ENCODE data around the gene AKT1. TPM values are rescaled to one million over a fixed set of nuclear protein-coding genes. Genes with fewer than 3 reads are reported as not detected.

Gene AKT1
- polyA plus RNA-seq, 4 donors, result 72.4 to 95.9 (median 82.7) TPM

- Histone ChIP-seq H3K27me3 (ENCODE audit: control insufficient read depth in 3 of 3, insufficient read depth in 3 of 3, low read length in 3 of 3) (no peaks in the 10 kb centered on the region), H3K36me3 (ENCODE audit: control insufficient read depth in 3 of 3, insufficient read depth in 2 of 3, low read depth in 1 of 3, low read length in 3 of 3) (peaks cover 3 to 51% (median 4%) of the 10 kb centered on the region in 3 donors), H3K4me3 (ENCODE audit: low read depth in 1 of 3, low read length in 3 of 3) (no peak overlapping the region), H3K4me1 (ENCODE audit: control insufficient read depth in 3 of 3, insufficient read depth in 2 of 3, low read depth in 1 of 3, low read length in 2 of 3) (peaks cover 0 to 13% (median 4%) of the 10 kb centered on the region in 3 donors), H3K27ac (ENCODE audit: low read depth in 1 of 3, low read length in 2 of 3) (no peak overlapping the region), H3K9me3 (ENCODE audit: control insufficient read depth in 2 of 2, insufficient read depth in 1 of 2, low read depth in 1 of 2, low read length in 1 of 2) (no peaks in the 10 kb centered on the region)
- 80 to 85% (median 83%) methylated on average over 16 to 18 of the region's 18 CpGs for WGBS, 3 donors
- DNase-seq, result no peak
- FAIRE-seq, result no peak
Observed at GRCh38 chr14:104721505-104722431, 73.8 kb downstream of the AKT1 start.

Other genes starting within 250 kb of the AKT1 start
- gene C14orf180, start 216.0 kb downstream of the AKT1 start, polyA plus RNA-seq, result 1 to 10 TPM in 1 of 4 donors, under 1 TPM in 1, not detected in 2; 0.04 to 2.3 TPM
- 10 to 100 TPM in 1 of 4 donors, 1 to 10 TPM in 1, not detected in 2; 3.0 to 11.2 TPM for gene TMEM179, start 191.0 kb downstream of the AKT1 start, polyA plus RNA-seq
- 100 to 1,000 TPM in 2 of 4 donors, 10 to 100 TPM in 2; 62.6 to 364 (median 197) TPM for gene INF2, start 106.1 kb downstream of the AKT1 start, polyA plus RNA-seq
- gene ADSS1, start 71.5 kb downstream of the AKT1 start, polyA plus RNA-seq, result 10 to 100 TPM in 1 of 4 donors, 1 to 10 TPM in 3; 3.6 to 12.7 (median 6.3) TPM
- gene SIVA1, start 42.6 kb downstream of the AKT1 start, polyA plus RNA-seq, result 100 to 1,000 TPM in 3 of 4 donors, 10 to 100 TPM in 1; 91.9 to 269 (median 140) TPM
- gene ZBTB42, start 5.4 kb upstream of the AKT1 start, polyA plus RNA-seq, result 1 to 10 TPM; 2.7 to 6.6 (median 5.4) TPM
- 10 to 100 TPM; 24.9 to 33.9 (median 31.1) TPM for gene CEP170B, start 69.5 kb upstream of the AKT1 start, polyA plus RNA-seq
- 10 to 100 TPM in 1 of 4 donors, 1 to 10 TPM in 1, under 1 TPM in 1, not detected in 1; 0.42 to 12.4 (median 1.4) TPM for gene PLD4, start 129.1 kb upstream of the AKT1 start, polyA plus RNA-seq
- 1 to 10 TPM in 1 of 4 donors, under 1 TPM in 3; under 0.01 to 6.3 (median 0.17) TPM for gene AHNAK2, start 182.6 kb upstream of the AKT1 start, polyA plus RNA-seq
- gene CLBA1, start 190.0 kb upstream of the AKT1 start, polyA plus RNA-seq, result 1 to 10 TPM in 3 of 4 donors, under 1 TPM in 1; 0.89 to 6.8 (median 3.2) TPM
- 10 to 100 TPM in 2 of 4 donors, 1 to 10 TPM in 2; 2.7 to 11.3 (median 6.9) TPM for gene CDCA4, start 225.3 kb upstream of the AKT1 start, polyA plus RNA-seq

Data from small intestine (tissue), 7 donors.